ENCODE results near the gene PBX1. TPM values are rescaled to one million over a fixed set of nuclear protein-coding genes. Genes with fewer than 3 reads are reported as not detected.

PBX1 gene
- total RNA-seq, 1 experiment from 2014 or later, result 102 TPM

DNA sequence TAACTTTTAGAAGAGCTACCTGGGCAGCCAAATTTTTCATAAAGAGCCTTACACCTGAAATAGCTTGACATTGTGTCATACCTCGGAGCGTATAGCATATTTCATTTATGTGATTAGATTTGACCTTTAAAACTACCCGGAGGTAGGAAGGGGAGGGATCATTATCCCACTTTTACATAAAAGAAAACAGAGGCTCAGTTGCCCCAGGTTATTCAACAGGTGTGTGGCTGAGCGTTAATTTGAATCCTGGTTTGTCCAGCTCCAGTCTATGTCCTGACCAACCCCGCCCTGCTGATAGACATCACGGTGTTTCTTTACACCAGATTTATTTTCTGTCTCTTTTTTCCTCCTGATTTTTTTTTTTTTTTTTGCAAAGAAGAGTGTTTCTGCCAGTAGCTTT, 39.7 kb downstream of the PBX1 start (continued):
- TF ChIP-seq, protein P1, sequence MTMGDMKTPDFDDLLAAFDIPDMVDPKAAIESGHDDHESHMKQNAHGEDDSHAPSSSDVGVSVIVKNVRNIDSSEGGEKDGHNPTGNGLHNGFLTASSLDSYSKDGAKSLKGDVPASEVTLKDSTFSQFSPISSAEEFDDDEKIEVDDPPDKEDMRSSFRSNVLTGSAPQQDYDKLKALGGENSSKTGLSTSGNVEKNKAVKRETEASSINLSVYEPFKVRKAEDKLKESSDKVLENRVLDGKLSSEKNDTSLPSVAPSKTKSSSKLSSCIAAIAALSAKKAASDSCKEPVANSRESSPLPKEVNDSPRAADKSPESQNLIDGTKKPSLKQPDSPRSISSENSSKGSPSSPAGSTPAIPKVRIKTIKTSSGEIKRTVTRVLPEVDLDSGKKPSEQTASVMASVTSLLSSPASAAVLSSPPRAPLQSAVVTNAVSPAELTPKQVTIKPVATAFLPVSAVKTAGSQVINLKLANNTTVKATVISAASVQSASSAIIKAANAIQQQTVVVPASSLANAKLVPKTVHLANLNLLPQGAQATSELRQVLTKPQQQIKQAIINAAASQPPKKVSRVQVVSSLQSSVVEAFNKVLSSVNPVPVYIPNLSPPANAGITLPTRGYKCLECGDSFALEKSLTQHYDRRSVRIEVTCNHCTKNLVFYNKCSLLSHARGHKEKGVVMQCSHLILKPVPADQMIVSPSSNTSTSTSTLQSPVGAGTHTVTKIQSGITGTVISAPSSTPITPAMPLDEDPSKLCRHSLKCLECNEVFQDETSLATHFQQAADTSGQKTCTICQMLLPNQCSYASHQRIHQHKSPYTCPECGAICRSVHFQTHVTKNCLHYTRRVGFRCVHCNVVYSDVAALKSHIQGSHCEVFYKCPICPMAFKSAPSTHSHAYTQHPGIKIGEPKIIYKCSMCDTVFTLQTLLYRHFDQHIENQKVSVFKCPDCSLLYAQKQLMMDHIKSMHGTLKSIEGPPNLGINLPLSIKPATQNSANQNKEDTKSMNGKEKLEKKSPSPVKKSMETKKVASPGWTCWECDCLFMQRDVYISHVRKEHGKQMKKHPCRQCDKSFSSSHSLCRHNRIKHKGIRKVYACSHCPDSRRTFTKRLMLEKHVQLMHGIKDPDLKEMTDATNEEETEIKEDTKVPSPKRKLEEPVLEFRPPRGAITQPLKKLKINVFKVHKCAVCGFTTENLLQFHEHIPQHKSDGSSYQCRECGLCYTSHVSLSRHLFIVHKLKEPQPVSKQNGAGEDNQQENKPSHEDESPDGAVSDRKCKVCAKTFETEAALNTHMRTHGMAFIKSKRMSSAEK (CRISPR knock-in tag; IDR thresholded peaks at IDR 0.05; ENCODE audit: borderline replicate concordance), result no peak

DNA sequence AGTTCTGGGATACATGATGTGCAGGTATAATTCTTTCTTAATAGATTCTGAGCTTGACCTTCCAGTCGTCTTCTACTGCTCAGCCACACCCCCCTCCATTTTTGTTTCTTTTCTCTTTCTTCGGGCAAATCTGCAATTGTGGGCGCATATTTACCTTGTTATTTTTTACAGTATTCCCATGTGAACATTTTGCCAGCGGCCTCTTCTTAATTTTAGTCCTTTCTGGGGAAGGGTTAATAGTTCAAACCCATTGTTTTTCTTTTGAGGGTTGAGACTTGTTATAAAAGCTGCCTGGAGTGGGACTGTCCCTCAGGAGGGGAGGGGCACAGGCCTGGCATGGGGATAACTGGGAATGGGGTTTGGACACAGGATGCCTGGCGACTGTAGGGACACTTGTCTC, 40.3 kb downstream of the PBX1 start:
- H3K36me3 Mint-ChIP-seq, result peaks cover 14% of the 10 kb centered on the region
- peak overlapping the region; percentile 37; the same call in 1 of the 2 replicates for H3K27ac Mint-ChIP-seq
- ChIA-PET POLR2A (no interaction called here), CTCF (no interaction called here)
- H3K4me3 Mint-ChIP-seq, result no peak overlapping the region
- no peak for DNase-seq (ENCODE audit: low spot score)
- no peak for ATAC-seq
- H3K9me3 Mint-ChIP-seq, result peaks cover 4% of the 10 kb centered on the region
- H3K27me3 Mint-ChIP-seq (ENCODE audit: low read depth), result no peaks in the 10 kb centered on the region
- peaks cover 87% of the 10 kb centered on the region for H3K4me1 Mint-ChIP-seq
- TF ChIP-seq JAZF1 (CRISPR knock-in tag; IDR thresholded peaks at IDR 0.05) (no peak), SMAD4 (CRISPR knock-in tag; IDR thresholded peaks at IDR 0.05) (no peak), ZNF423 (CRISPR knock-in tag; IDR thresholded peaks at IDR 0.05) (no peak), KAT7 (CRISPR knock-in tag; IDR thresholded peaks at IDR 0.05; ENCODE audit: borderline replicate concordance) (no peak), ZNF317 (CRISPR knock-in tag; IDR thresholded peaks at IDR 0.05; ENCODE audit: borderline replicate concordance, low read depth) (no peak), E2F5 (CRISPR knock-in tag; IDR thresholded peaks at IDR 0.05) (no peak), ZNF138 (CRISPR knock-in tag; conservative IDR thresholded peaks at IDR 0.05) (no peak), NFE2L1 (CRISPR knock-in tag; IDR thresholded peaks at IDR 0.05) (no peak), FOXP4 (CRISPR knock-in tag; IDR thresholded peaks at IDR 0.05) (no peak), HMGA2 (CRISPR knock-in tag; IDR thresholded peaks at IDR 0.05) (no peak), RORB (CRISPR knock-in tag; IDR thresholded peaks at IDR 0.05) (no peak), CTCF (IDR thresholded peaks at IDR 0.05) (no peak)
- TF ChIP-seq, protein P2, sequence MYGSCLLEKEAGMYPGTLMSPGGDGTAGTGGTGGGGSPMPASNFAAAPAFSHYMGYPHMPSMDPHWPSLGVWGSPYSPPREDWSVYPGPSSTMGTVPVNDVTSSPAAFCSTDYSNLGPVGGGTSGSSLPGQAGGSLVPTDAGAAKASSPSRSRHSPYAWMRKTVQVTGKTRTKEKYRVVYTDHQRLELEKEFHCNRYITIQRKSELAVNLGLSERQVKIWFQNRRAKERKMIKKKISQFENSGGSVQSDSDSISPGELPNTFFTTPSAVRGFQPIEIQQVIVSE (CRISPR knock-in tag; IDR thresholded peaks at IDR 0.05; ENCODE audit: borderline replicate concordance), result no peak
- TF ChIP-seq, protein P3, sequence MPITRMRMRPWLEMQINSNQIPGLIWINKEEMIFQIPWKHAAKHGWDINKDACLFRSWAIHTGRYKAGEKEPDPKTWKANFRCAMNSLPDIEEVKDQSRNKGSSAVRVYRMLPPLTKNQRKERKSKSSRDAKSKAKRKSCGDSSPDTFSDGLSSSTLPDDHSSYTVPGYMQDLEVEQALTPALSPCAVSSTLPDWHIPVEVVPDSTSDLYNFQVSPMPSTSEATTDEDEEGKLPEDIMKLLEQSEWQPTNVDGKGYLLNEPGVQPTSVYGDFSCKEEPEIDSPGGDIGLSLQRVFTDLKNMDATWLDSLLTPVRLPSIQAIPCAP (CRISPR knock-in tag; IDR thresholded peaks at IDR 0.05), result no peak
- TF ChIP-seq, protein P1 (CRISPR knock-in tag; IDR thresholded peaks at IDR 0.05; ENCODE audit: borderline replicate concordance), result no peak
